Hepatocyte (in vitro differentiated cells): ENCODE measurements around the gene CACNA1C. TPM values are rescaled to one million over a fixed set of nuclear protein-coding genes. Genes with fewer than 3 reads are reported as not detected.

Experiments
- DNase-seq: peaks from one replicate; pipeline ENCODE4 v3.0.0-alpha.2; 2016; ENCODE audit warnings: low spot score
- H2AFZ ChIP-seq: fragments of 200-600 bp; sonication (generic); 2 replicates; pipeline ENCODE4 v1.6.0; 2016; ENCODE audit warnings: antibody characterized with exemption, mild to moderate bottlenecking
- H3K27ac ChIP-seq: fragments of 200-600 bp; sonication (generic); 2 replicates; pipeline ENCODE4 v1.5.1; 2016; ENCODE audit warnings: mild to moderate bottlenecking
- H3K27me3 ChIP-seq: fragments of 200-600 bp; sonication (generic); 2 replicates; pipeline ENCODE4 v1.6.1; 2016
- H3K36me3 ChIP-seq: fragments of 200-600 bp; sonication (generic); replicated peaks from 2 replicates; pipeline ENCODE4 v1.5.1; 2016; ENCODE audit warnings: low read depth; ENCODE audit not compliant: insufficient read depth
- H3K4me1 ChIP-seq: fragments of 200-600 bp; sonication (generic); 2 replicates; pipeline ENCODE4 v1.5.1; 2016; ENCODE audit warnings: mild to moderate bottlenecking, moderate library complexity; ENCODE audit not compliant: insufficient read depth
- H3K4me2 ChIP-seq: fragments of 200-600 bp; sonication (generic); 2 replicates; pipeline ENCODE4 v1.6.0; 2016
- H3K4me3 ChIP-seq: fragments of 200-600 bp; sonication (generic); 2 replicates; pipeline ENCODE4 v1.5.1; 2016; ENCODE audit warnings: mild to moderate bottlenecking
- H3K79me2 ChIP-seq: fragments of 200-600 bp; sonication (generic); 2 replicates; pipeline ENCODE4 v1.6.0; 2017; ENCODE audit warnings: mild to moderate bottlenecking
- H3K9me2 ChIP-seq: fragments of 200-600 bp; sonication (generic); replicated peaks from 2 replicates; pipeline ENCODE4 v1.6.0; 2017; ENCODE audit warnings: mild to moderate bottlenecking; ENCODE audit not compliant: insufficient read depth
- H3K9me3 ChIP-seq: fragments of 200-600 bp; sonication (generic); 2 replicates; pipeline ENCODE4 v1.5.1; 2016; ENCODE audit warnings: low read depth, mild to moderate bottlenecking
- H4K20me1 ChIP-seq: fragments of 200-600 bp; sonication (generic); 2 replicates; pipeline ENCODE4 v1.6.0; 2016; ENCODE audit warnings: mild to moderate bottlenecking; ENCODE audit not compliant: insufficient read depth, poor library complexity, severe bottlenecking
- EZH2 ChIP-seq: fragments of 200-600 bp; sonication (generic); IDR thresholded peaks from 2 replicates; pipeline ENCODE4 v1.6.1; 2016; ENCODE audit warnings: antibody characterized with exemption, mild to moderate bottlenecking, borderline replicate concordance
- EZH2phosphoT487 ChIP-seq: fragments of 200-600 bp; sonication (generic); IDR thresholded peaks from one replicate; pipeline ENCODE4 v1.6.1; 2018; ENCODE audit warnings: antibody characterized with exemption, mild to moderate bottlenecking, low read depth, moderate library complexity; ENCODE audit not compliant: unreplicated experiment, severe bottlenecking
- WGBS: methylation state at CpG from one replicate; pipeline ENCODE4 v1.1.6; 2016; ENCODE audit warnings: low lambda C conversion rate; ENCODE audit errors: missing lambda C conversion rate; 5-methylcytosine and 5-hydroxymethylcytosine counted together
- polyA plus RNA-seq: library from polyadenylated mRNA; unstranded; fragments of >200 nt; fragmentation: Nextera tagmentation; extraction: Ambion mirVana; gene quantifications from 2 replicates; pipeline ENCODE4 v1.2.1, GENCODE V29; 2016
- total RNA-seq: library from RNA; depleted of rRNA; stranded (reverse); fragments of >200 nt; gene quantifications from 2 replicates; pipeline ENCODE4 v1.2.3, GENCODE V29; 2014
- TF ChIP-seq, protein P1 (sequence below): fragments of 200-600 bp; sonication (generic); IDR thresholded peaks from 2 replicates; pipeline ENCODE4 v1.5.1; 2016; ENCODE audit warnings: antibody characterized with exemption, mild to moderate bottlenecking; ENCODE audit not compliant: poor library complexity

The CACNA1C gene
- total and polyA plus RNA-seq, 2 experiments from 2014 or later: 3.2 to 4.0 TPM

DNA sequence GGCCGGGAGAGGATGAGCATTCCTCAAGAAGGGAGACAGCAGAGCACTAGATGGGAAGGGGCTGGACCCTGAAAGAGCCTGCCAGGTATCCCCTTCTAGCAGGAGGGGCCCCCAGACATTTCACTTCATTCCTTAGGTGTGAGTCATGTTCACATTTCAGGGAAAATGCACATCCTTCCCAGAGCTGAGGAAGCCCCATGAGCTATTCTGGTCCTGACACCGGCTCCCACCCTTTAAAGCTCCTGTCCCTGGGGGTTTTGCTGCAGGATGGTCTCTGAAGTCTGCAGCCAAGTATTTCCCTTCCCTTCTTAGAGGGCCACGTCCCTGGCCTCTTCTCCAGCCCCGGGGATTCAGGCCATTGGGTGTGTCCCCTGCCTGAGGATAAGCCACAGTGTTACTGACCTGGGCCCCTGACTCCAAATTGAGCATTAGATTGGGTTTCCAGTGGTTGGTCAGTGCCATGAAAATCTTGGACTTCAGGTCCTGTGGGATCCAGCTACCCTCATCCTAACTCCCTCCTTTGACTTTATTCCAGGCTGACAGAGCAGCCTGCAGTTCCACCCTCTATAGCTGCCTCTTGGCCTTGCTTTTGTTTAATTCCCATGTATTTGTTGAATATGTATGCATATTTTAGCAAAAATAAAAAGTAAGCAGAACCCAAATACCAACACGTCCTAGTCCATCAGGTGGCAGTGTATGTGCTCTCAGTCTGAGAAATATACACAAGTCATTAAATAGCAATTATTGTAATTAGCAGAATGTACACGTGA, 267.1 kb downstream of the CACNA1C start:
- peak overlapping the region; percentile 46 for H3K27ac ChIP-seq
- peak overlapping the region; percentile 32 for H3K4me2 ChIP-seq
- no peak overlapping the region for H3K4me3 ChIP-seq
- H3K4me1 ChIP-seq: peaks cover 10% of the 10 kb centered on the region
- 64% methylated on average over 6 of the region's 6 CpGs for WGBS
- DNase-seq: peak; percentile 48
- H3K27me3 ChIP-seq: no peaks in the 10 kb centered on the region
- TF ChIP-seq EZH2phosphoT487 (no peak), EZH2 (no peak)
- TF ChIP-seq, protein P1, sequence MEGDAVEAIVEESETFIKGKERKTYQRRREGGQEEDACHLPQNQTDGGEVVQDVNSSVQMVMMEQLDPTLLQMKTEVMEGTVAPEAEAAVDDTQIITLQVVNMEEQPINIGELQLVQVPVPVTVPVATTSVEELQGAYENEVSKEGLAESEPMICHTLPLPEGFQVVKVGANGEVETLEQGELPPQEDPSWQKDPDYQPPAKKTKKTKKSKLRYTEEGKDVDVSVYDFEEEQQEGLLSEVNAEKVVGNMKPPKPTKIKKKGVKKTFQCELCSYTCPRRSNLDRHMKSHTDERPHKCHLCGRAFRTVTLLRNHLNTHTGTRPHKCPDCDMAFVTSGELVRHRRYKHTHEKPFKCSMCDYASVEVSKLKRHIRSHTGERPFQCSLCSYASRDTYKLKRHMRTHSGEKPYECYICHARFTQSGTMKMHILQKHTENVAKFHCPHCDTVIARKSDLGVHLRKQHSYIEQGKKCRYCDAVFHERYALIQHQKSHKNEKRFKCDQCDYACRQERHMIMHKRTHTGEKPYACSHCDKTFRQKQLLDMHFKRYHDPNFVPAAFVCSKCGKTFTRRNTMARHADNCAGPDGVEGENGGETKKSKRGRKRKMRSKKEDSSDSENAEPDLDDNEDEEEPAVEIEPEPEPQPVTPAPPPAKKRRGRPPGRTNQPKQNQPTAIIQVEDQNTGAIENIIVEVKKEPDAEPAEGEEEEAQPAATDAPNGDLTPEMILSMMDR: no peak
- H2AFZ ChIP-seq: no peak overlapping the region
- H3K9me3 ChIP-seq: no peaks in the 10 kb centered on the region
- no peaks in the 10 kb centered on the region for H3K9me2 ChIP-seq
- H3K36me3 ChIP-seq: no peaks in the 10 kb centered on the region
- H3K79me2 ChIP-seq: no peaks in the 10 kb centered on the region
- H4K20me1 ChIP-seq: no peaks in the 10 kb centered on the region

DNA sequence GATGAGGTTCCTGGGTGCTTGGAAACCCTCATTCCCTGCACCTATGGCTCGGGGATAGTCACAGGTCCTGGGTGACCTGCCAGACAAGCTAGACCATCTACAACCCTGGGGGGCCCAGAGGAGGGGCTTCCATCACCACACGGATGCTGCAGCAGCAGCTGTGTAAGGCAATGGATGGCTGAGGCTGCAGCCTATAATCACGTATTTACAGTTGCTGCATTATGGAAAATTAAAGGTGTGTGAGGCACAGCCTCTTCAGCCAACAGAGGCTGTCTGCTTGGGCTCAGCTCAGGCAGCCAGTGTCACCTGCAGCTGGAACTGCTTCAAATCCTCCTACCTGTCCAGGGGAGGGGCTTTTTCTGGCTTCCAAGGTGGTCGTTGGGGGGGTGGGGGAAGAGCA, 268.1 kb downstream of the CACNA1C start:
- no peaks in the 10 kb centered on the region for H3K9me2 ChIP-seq
- DNase-seq: no peak
- H3K9me3 ChIP-seq: no peaks in the 10 kb centered on the region
- WGBS: 76% methylated on average over 4 of the region's 4 CpGs
- no peak overlapping the region for H3K4me2 ChIP-seq
- H3K4me1 ChIP-seq: peaks cover 10% of the 10 kb centered on the region
- no peak overlapping the region for H3K4me3 ChIP-seq
- H3K27ac ChIP-seq: no peak overlapping the region
- no peaks in the 10 kb centered on the region for H3K79me2 ChIP-seq
- no peaks in the 10 kb centered on the region for H3K36me3 ChIP-seq
- H4K20me1 ChIP-seq: no peaks in the 10 kb centered on the region
- no peak overlapping the region for H2AFZ ChIP-seq
- H3K27me3 ChIP-seq: no peaks in the 10 kb centered on the region
- no peak for TF ChIP-seq EZH2
- TF ChIP-seq, protein P1: no peak
- TF ChIP-seq EZH2phosphoT487: no peak

DNA sequence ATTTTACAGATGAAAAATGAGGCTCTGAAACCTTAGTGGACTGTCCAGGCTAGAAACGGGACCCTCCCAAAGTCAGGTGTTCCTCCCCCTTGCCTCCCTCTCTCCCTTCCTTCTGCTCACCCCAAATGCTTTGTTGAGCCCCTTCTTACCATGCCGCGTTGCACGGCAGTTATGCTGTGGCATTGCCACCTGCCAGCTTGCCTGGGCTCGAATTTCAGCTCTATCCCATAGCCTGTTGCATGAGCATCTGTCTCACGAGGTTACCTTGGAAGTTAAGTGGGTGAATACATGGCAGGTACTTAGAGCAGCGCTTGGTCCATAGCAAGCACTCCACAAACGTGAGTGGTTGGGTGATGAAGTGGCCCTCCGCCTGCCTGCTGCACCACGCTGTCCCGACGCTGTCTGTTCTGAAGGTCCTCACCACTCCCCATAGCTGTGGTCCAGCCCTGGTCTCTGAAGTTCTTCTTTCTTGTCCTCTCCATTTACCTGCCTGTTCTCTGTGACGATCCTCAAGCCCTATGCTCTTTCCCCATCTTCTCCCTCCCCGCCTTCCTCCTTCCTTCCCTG, 269.9 kb downstream of the CACNA1C start:
- H3K27ac ChIP-seq: no peak overlapping the region

More for the DNA sequence above, 269.9 kb downstream of the CACNA1C start:
- H3K9me2 ChIP-seq: no peaks in the 10 kb centered on the region
- peaks cover 10% of the 10 kb centered on the region for H3K4me1 ChIP-seq
- H4K20me1 ChIP-seq: no peaks in the 10 kb centered on the region
- no peak overlapping the region for H2AFZ ChIP-seq
- no peaks in the 10 kb centered on the region for H3K27me3 ChIP-seq
- no peak overlapping the region for H3K4me2 ChIP-seq
- no peaks in the 10 kb centered on the region for H3K36me3 ChIP-seq
- WGBS: 90% methylated on average over 14 of the region's 14 CpGs
- H3K79me2 ChIP-seq: no peaks in the 10 kb centered on the region
- no peak for DNase-seq
- H3K4me3 ChIP-seq: no peak overlapping the region
- TF ChIP-seq EZH2phosphoT487: no peak
- TF ChIP-seq EZH2: no peak
- TF ChIP-seq, protein P1: no peak
- H3K9me3 ChIP-seq: no peaks in the 10 kb centered on the region
